GM21576 (cell line): ENCODE results near the gene RTL10.

Source experiments
- ATAC-seq: cut with Tn5 transposase; IDR thresholded peaks from one replicate; pipeline ENCODE4 v1.9.1; 2021; ENCODE audit warnings: mild to moderate bottlenecking, moderate library complexity; ENCODE audit not compliant: unreplicated experiment

RTL10 gene, protein sequence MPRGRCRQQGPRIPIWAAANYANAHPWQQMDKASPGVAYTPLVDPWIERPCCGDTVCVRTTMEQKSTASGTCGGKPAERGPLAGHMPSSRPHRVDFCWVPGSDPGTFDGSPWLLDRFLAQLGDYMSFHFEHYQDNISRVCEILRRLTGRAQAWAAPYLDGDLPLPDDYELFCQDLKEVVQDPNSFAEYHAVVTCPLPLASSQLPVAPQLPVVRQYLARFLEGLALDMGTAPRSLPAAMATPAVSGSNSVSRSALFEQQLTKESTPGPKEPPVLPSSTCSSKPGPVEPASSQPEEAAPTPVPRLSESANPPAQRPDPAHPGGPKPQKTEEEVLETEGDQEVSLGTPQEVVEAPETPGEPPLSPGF

DNA sequence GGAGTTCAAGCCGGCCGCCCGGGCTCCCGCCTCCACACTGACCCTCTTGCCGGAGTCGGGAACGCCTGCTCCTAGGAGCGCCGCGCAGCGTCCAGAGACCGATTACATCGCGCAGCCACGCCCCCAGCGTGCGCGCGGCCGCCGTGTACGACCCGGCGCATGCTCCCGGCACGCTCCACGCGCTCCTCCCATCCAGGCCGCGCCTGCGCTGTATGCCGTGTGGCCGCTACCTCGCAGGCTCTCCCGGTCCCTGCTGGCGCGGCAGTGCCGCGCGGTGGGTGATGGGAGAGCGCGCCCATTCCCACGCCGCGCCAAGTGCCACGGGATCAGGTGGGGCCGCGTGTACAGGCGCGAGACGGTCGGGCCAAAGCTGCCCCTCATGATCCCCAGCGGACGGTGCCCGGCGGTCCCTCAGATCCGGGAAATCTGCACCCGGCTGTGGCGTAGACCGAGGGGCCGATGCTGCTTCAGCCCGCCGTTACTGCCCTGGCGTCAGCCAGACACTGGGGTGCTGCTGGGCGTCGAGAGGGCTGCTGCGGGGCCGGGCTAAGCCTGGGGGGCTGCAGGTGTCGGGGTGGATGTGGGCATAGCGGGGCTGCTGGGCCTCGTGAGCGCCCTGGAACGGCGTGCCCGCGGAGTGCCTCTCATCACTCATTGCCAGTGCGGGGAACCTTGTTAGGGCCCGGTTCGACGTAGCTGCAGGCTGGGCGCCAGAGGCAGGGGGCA, at the start of gene RTL10, which contains the start of gene GNB1L:
TSS of gene RTL10 (minus strand) at position 97 of the 726 bp plus-strand sequence. CDS start 2,613 bp downstream, outside the sequence.
TSS of gene GNB1L (minus strand) at position 97 of the 726 bp plus-strand sequence. CDS start 33,519 bp downstream, outside the sequence.
- ATAC-seq: peak; percentile 79

DNA sequence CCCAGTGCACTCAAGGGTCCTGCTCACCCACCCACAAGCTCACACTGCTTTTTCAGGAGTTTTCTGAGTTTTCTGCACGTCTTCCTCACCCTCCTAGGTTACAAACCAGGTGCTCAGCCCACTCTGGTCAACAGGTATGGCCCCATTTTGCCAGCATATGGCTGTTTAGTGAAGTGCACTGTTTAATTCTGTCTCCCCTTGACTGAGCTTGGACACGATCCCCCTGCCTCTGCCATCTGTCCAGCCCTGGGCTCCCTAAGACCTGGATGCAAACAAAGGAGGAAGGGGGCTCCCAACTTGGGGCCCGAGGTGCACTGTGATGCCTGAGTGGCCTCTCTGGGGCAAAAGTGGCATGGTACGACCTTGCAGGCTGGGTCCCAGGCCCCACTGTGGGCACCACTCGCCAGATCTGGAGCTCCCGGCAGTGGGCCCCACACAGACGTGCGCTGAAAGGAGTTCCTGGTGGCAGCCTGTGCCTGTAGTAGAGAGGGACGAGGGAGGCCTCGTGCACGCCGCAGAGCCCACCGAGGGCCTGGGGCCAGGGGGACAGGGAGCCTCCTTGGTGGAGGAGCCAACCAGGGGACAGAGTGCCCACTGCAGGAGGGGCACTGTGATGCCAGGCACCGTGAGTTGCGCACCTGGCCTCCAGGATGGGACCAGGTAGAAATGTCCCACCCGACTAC, 49.6 kb upstream of the RTL10 start:
- no peak for ATAC-seq

DNA sequence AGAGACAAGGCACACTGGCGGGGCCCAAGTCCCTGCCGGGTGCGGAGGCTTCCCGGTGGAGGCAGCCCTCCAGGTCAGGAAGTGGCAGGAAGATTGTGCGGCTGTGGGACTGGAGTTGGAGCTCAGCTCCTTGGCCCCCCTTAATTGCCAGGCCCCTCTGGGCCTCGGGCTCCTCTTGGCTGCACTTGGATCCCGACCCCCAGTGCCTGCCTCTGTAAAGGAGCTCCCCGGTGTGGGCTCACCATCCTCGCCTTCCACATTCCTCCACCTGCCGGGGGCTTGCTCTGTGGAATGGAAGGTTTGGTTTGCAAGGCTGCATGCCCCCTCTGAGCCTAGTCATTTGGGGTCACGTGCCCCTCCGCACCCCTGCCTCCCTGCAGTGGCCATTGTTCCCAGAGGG, 48.8 kb upstream of the RTL10 start:
- ATAC-seq: no peak

DNA sequence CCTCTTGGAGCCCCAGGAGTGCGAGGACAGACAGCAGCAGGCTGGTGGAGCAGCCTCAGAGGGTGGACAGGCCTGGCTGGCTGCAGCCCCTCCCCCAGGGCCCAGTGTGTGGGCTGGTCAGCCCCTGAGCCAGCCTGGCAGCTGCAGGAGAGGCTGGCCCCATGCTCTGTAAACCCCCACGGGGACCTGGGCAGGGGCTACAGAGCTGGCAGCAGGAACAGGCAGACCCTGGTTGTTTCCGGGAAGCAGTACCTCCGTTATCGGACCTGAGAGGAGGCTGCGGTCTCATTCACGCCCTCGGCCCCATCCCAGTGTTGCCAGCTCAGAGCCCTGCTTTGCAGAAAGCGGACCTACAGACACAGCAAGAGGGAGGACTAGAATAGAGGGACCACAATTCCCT, 48.4 kb upstream of the RTL10 start:
- ATAC-seq: no peak

DNA sequence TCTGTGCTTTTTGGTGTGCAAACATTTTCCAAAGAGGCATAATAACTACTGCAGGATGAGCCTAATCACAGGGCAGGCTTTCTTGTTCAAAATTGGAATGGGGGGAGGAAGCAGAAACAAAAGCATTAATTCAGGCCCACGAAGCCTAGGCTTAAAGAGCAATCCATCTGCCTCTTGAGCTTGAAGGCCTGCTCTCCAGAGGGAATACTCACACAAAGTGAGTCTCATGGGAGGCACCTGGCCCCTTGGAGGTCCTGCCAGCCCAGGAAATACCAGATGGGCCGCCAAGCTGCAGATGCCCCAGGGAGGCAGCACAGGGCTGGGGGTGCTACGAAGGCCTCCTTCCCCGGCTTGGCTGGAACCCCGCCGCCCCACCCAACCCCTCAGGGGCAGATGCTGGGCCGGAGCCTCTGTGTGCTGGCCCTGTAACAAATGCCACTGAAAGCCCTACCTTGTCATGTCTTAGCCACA, 47.6 kb upstream of the RTL10 start:
- no peak for ATAC-seq

DNA sequence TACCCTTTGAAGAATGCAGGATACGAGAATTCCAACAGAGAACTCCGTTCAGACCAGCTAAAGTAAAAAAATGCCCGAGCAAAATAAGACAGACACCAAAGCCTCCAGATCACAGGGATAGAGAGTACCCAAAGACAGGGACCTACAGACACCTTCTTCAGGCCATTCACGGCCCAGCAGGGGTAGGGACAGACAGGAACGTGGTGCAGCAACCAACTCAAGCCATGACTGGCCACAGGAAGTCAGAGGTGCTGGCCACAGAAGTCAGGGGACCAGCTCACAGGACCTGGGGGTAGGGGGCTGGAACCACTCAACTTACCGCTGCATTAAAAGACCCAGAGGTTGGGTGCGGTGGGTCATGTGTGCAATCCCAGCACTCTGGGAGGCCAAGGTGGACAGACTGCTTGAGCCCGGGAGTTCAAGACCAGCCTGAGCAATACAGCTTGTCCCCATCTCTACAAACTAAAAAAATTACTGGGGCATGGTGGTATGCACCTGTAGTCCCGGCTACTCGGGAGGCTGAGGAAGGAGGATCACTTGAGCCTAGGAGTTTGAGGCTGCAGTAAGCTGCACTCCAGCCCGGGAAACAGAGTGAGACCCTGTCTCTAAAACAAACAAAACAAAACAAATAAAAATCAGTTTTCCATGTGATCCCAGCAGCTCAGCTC, 47.0 kb upstream of the RTL10 start:
- ATAC-seq: no peak

DNA sequence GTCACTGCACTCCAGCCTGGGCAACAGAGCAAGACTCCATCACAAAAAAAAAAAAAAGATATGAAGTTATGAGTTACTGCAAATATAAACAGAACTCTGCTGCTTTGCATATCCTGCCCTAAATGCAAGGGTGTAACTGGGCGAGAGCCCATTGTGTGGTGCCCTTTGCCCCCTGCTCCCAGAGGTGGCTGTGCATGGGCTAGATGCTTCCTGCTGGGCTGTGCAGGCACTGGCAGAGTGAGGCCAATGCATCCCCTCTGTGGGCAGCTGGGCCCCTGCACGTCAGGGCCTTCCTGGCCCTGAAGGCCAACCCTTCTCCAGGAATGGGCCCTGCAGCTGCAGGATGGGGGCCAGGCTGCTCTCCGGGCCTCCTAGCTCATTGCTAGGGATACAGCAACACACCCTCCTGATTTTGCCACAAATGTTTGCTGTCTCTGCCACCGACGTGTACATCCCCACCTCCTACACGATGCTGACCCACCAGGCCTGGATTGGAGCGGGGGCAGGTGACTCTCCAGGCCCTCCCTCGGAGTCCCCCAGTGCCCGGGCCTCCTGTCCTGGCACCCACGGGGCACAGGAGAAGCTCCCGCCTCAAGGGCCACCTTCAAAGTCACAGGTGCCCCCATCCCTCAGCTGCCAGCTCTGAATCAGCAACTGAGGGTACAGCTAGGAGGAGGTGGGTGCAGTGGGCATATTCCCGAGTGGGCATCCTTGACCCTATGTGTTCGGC, 46.2 kb upstream of the RTL10 start:
- ATAC-seq: no peak

DNA sequence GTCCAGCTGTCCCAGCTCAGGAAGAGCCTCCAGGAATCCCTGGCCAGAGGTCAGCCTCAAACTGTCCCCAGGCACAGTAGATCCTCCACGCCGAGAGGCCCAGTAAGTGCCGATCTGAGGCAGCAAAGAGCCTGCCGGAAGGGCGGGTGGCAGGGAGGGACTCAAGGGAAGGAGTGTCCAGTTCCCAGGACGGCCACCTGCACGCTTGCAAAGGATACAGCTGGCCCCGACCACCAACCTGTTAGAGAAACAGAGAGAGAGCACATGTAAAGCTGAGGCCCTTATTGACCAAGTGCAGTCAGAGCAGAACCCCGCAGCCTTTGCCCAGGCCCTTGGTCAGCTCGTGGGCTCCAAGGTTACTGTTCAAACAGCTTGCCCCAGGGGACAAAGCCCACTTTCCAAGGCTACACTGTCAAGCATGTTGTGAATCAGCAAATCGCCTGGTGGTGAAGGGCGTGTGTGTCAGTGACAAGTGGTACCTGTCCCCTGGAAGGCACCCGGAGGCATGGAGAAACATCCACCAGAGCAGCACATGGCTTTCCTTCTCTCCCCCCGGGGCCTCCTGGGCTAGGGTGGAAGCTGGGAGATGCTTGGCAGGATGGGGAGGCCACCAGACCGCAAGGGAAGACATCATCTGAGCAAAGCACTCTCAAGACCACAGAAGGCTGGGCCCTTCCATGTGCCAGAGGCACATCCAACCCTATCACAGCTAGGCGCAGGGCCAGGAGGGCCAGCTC, 44.3 kb upstream of the RTL10 start:
- no peak for ATAC-seq

DNA sequence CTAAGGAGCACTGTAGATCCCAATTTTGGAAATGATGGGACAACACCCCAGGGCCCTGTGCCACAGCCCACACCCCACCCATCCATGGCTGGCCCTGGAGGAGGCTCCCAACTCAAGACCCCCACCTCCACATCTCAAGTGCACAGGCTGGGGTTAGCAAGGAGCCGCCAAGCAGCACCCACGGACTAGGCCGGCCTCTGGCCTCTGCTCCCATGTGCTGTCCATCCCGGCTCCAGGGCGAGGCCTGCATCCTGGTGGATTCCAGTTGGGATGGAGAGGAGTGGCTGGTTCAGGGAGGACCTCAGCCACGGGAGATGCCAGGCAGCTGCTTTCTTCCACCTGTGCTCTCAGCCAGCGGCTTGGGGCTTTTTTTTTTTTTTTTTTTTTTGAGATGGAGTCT, 43.5 kb upstream of the RTL10 start:
- no peak for ATAC-seq

DNA sequence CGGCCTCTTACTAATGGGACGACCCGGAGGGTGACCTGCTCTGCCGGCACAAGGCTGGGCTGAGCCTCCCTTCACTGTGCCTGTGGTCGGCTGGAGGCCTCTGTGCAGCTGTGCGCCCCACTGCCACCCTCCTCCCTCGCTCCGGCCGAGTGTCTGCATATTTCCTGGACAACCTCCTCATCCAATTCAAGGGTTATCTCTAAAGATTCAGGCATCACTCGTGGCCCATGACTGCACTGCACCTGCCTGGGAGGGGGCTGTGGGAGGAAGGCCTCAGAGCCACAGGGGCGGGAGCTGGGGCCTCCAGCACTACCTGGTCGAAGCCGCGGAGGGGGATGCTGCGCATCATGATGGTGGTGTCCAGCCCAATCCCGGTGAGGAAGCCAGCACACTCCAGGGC, 43.1 kb upstream of the RTL10 start:
- no peak for ATAC-seq

DNA sequence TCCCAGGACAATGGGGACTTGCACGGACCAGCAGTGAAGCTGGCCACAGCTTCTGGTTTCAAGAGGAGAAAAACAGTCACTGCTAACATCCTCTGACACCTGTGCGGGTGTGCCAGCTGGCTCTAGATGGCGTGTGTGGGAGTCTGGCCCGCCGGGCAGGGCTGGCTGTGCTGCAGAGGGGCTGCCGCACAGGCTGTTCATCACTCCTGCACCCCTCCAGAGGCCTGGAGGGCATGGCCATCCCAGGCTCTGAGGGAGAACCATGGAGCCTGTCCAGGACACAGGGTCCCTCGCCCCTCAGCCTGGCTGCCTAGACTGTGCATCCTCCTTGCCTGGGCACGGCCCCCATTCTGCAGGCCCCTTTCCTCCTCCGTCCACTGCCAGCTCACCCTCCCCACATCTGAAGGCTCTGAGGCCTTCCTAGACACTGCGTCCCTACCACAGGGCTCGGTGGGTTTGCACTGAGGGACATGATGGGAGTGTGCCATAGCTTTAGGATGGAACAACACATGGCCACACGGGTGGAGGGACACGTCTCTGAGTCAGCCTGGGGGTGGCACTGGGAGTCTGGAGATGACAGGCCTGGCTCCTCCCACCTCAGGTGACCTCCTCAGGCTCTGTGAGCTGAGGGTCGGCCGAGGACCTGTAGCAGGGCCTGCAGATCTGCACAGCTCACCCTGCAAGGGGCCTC, 42.1 kb upstream of the RTL10 start:
- ATAC-seq: no peak

DNA sequence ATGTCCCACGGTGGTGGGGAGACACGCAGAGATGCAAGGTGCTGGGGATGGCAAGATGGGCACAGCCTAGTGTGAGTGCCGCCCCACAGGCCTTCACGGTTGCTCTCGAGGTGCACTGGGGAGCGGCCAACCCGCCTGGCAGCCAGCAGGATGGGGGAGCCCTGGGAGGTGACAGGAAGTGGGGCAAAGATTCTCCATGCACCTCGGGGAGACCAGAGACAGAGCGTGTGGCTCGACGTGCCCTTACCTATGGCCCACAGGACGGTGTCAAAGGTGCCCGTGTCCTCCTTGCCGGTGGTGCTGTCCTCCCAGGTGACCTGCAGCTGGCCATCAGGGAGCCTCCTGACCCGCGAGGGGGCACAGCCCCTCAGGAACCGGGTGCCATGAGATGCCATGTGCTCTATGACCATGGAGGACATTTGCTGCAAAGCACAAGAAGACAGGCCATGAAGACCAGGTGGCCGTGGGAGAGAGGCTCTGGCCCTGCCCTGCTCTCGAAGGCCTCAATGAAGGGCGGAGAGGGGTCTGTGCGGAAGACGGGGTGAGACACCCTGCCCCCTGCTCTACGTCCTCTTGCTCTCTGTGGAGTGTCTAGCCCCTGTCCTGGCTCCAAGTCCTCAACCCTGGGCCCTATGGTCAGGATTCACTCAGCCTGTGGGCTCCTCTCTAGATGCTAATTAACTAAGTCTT, 40.6 kb upstream of the RTL10 start:
- ATAC-seq: no peak

DNA sequence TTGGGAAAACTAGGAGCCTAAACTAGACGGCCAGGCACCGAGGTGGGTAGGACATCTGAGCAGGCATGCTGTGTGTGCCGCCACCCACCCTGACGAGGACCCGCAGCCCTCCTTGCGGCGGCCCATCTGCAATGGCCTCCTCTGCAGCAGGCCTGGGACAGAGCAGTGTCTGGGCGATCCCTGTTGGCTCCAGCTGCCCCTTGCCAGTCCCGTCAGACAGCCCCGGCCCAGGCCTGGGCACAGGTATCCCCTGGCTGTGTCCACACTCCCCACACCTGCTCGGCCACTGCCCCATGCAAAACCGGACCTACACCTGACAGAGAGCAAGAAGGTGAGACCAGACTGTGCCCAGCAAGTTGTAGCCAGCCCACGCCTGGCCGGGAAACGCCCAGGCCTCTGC, 38.7 kb upstream of the RTL10 start:
- no peak for ATAC-seq

DNA sequence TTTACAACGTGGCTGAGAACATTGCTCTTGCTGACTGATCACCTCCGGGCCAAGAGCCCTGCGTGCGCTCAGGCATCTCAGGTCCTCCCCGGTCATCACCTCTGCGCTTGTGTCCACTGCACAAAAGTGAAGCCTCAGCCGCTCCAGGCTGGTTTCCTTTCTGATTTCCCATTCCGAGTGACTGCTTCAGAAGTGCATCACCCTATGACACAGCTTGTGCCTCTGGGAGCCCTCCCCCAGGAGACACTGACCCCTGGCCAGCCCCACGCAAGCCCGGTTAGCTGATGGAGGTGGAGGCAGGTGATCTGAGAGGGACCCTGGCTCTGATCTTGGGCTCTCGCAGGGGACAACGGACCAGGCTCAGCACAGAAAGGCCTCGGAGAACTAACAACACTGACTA, 38.3 kb upstream of the RTL10 start:
- ATAC-seq: no peak

DNA sequence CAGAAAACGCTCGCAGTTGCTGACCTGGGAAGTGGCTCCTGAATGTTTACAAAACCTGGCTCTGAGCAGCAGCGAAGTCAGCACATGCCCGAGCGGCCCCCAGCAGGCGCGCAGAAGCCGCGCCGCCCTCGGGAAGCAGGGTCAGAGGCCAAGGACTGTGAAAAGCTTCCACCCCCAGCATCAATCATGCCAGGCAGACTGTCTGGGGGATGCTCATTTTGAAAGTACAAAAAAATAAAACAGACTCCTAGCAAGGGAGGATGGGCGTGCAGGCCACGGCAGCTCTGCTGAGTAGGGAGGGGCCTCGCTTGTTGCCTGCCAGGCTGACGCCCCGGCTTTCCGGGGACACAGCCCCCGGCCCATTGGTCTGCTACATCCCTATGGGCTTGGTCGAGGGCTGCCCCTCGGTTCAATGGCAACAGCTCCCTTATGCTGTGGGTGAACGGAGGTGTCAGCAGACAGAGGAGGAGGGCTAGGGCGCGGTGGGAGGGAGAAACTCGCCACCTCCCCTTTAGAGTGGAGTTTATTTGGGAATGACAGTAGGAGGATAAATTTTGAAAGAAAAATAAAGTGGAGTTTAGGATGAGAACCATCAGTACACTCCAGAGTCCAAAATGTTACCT, 37.7 kb upstream of the RTL10 start:
- ATAC-seq: no peak

DNA sequence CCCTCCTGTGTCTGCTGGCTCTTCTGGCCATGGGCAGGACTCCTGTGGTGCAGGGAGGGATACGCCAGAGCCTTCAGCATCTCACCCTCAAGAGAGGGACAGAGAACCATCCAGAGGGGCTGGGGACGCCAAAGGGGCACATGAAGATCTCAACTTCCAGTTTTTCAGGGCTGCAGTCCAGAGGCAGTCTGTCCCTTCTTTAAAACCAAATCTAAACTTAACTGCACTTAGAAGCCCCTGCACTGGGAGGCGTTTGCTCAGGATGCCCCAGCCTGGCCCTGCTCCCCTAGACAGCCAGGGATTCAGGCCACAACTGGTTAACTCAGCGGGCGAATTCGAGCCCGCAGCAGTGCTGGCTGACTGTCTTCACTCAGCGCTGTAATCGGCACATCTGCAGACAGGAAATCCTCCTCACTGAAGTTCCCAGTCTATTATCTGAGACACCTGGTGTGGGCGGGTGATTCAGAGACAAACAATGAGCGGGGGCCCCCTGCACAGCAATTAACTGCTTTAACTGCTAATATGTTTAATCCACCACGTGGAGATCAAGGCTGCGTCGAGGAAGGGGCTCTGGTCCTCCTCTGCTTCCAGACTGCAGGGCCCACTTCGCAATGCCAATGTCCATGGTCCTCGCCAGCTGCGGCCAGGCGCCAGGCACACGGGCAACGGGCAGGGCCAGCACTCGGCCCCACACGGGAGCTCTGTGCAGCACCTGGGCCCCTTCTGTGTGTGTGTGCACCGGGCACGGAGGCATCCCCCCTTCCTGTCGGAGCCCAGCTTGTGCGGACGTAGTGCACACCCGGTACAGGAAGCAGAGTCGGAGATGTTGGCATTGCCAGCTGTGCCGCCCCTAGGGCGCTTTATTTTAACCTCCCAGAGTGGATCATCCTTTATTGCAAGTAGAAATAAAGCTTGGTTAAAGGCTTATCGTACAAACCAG, 36.9 kb upstream of the RTL10 start:
- peak; percentile 68 for ATAC-seq
